ENCODE results near the gene FAR2. TPM values are rescaled to one million over a fixed set of nuclear protein-coding genes. Genes with fewer than 3 reads are reported as not detected.
A peak's percentile ranks its signal among the peaks of the same experiment; 100 is the strongest.

The FAR2 gene
- total RNA-seq: 11.3 TPM

GRCh38 chr12:29148911-29149690, at the start of gene FAR2:
Gene FAR2, plus strand, starts transcription at chr12:29149278. Its CDS starts 121,172 bp downstream, at chr12:29270450.
- H3K4me1 ChIP-seq: no peaks in the 10 kb centered on the region
- no peaks in the 10 kb centered on the region for H3K9me3 ChIP-seq
- DNase-seq (ENCODE audit: low spot score in 2 of 2): no peak
- H3K36me3 ChIP-seq: no peaks in the 10 kb centered on the region
- peak within 1 kb of the TSS; percentile 62 to 63 for H3K27ac ChIP-seq
- TF ChIP-seq CTCF (IDR thresholded peaks at IDR 0.05): no peak
- H3K27me3 ChIP-seq: no peaks in the 10 kb centered on the region
- H3K4me3 ChIP-seq: peak within 1 kb of the TSS; percentile 56 to 84
- intact Hi-C loops (cut with DNase I): no loop called here

GRCh38 chr12:29102741-29103140, 46.3 kb upstream of the FAR2 start:
- H3K27ac ChIP-seq: no peak overlapping the region
- no peak for TF ChIP-seq CTCF (IDR thresholded peaks at IDR 0.05)
- intact Hi-C loops (cut with DNase I): no loop called here
- no peaks in the 10 kb centered on the region for H3K4me1 ChIP-seq
- no peaks in the 10 kb centered on the region for H3K9me3 ChIP-seq
- H3K27me3 ChIP-seq: no peaks in the 10 kb centered on the region
- no peaks in the 10 kb centered on the region for H3K36me3 ChIP-seq
- no peak overlapping the region for H3K4me3 ChIP-seq
- DNase-seq (ENCODE audit: low spot score in 2 of 2): no peak

GRCh38 chr12:29103539-29103974, 45.5 kb upstream of the FAR2 start:
- Histone ChIP-seq H3K27me3 (no peaks in the 10 kb centered on the region), H3K9me3 (no peaks in the 10 kb centered on the region), H3K36me3 (no peaks in the 10 kb centered on the region), H3K4me3 (no peak overlapping the region), H3K4me1 (no peaks in the 10 kb centered on the region), H3K27ac (no peak overlapping the region)
- intact Hi-C loops (cut with DNase I): no loop called here
- TF ChIP-seq CTCF (IDR thresholded peaks at IDR 0.05): no peak
- DNase-seq (ENCODE audit: low spot score in 2 of 2): no peak

GRCh38 chr12:29104516-29104915, 44.6 kb upstream of the FAR2 start:
- intact Hi-C loops (cut with DNase I): no loop called here
- DNase-seq (ENCODE audit: low spot score in 2 of 2): no peak

GRCh38 chr12:29110506-29111442, 38.3 kb upstream of the FAR2 start:
- intact Hi-C loops (cut with DNase I): no loop called here
- H3K36me3 ChIP-seq: no peaks in the 10 kb centered on the region
- no peaks in the 10 kb centered on the region for H3K4me1 ChIP-seq
- H3K4me3 ChIP-seq: no peak overlapping the region
- no peak for DNase-seq (ENCODE audit: low spot score in 2 of 2)
- no peak for TF ChIP-seq CTCF (IDR thresholded peaks at IDR 0.05)
- H3K27me3 ChIP-seq: no peaks in the 10 kb centered on the region
- H3K27ac ChIP-seq: no peak overlapping the region
- peaks cover 0 to 17% of the 10 kb centered on the region in 2 donors for H3K9me3 ChIP-seq

More at GRCh38 chr12:29104516-29104915, 44.6 kb upstream of the FAR2 start:
- H3K4me3 ChIP-seq: no peak overlapping the region
- H3K36me3 ChIP-seq: no peaks in the 10 kb centered on the region
- no peak overlapping the region for H3K27ac ChIP-seq
- no peak for TF ChIP-seq CTCF (IDR thresholded peaks at IDR 0.05)
- H3K4me1 ChIP-seq: no peaks in the 10 kb centered on the region
- no peaks in the 10 kb centered on the region for H3K9me3 ChIP-seq
- no peaks in the 10 kb centered on the region for H3K27me3 ChIP-seq
